Activated B cell treated with CpG ODN at 0.5 μM for 24 hours (primary cell): ENCODE results near the gene CKAP5. TPM values are rescaled to one million over a fixed set of nuclear protein-coding genes. Genes with fewer than 3 reads are reported as not detected.

Source experiments
- ATAC-seq: fragments of 200-7000 bp; cut with Tn5 transposase; one replicate; pipeline ENCODE4 v1.10.0; 2021; ENCODE audit warnings: low read depth, mild to moderate bottlenecking, moderate library complexity
- CTCF ChIA-PET: fragments of 350-600 bp; sonication (Branson Sonifier 250); formaldehyde crosslinking; loops from one replicate; lab custom pipeline; 2021; ENCODE audit warnings: antibody characterized with exemption; lab: Charles Lee
- POLR2A ChIA-PET: fragments of 350-600 bp; sonication (Branson Sonifier 250); formaldehyde crosslinking; loops from one replicate; lab custom pipeline; 2021; ENCODE audit warnings: antibody characterized with exemption; lab: Charles Lee
- DNase-seq: peaks from one replicate; pipeline ENCODE4 v3.0.0; 2022
- H3K27ac Mint-ChIP-seq: one replicate; pipeline ENCODE4 v1.8.0; 2020; ENCODE audit warnings: mixed read lengths
- H3K27me3 Mint-ChIP-seq: one replicate; pipeline ENCODE4 v1.8.0; 2021; ENCODE audit warnings: mixed read lengths
- H3K36me3 Mint-ChIP-seq: one replicate; pipeline ENCODE4 v1.8.0; 2021; ENCODE audit warnings: low read depth, mixed read lengths
- H3K4me1 Mint-ChIP-seq: one replicate; pipeline ENCODE4 v1.8.0; 2021; ENCODE audit warnings: mixed read lengths
- H3K4me3 Mint-ChIP-seq: one replicate; pipeline ENCODE4 v1.8.0; 2020; ENCODE audit warnings: mild to moderate bottlenecking, mixed read lengths
- H3K9me3 Mint-ChIP-seq: one replicate; pipeline ENCODE4 v1.8.0; 2020; ENCODE audit warnings: mixed read lengths
- intact Hi-C: fragments of 100-400 bp; cut with micrococcal nuclease; formaldehyde crosslinking; loops from one replicate; pipeline ENCODE4 v1.15.1; 2024
- total RNA-seq: library from RNA; stranded (reverse); gene quantifications from 2 replicates; pipeline ENCODE4 v1.2.3, GENCODE V29; 2022
- TF ChIP-seq, protein P1 (sequence below): fragments of 200-600 bp; IDR thresholded peaks from one replicate; pipeline ENCODE4 v1.8.0; 2022; ENCODE audit warnings: antibody characterized with exemption, mild to moderate bottlenecking

Gene CKAP5
- total RNA-seq, 1 donor from 2014 or later, result 50.4 TPM

DNA sequence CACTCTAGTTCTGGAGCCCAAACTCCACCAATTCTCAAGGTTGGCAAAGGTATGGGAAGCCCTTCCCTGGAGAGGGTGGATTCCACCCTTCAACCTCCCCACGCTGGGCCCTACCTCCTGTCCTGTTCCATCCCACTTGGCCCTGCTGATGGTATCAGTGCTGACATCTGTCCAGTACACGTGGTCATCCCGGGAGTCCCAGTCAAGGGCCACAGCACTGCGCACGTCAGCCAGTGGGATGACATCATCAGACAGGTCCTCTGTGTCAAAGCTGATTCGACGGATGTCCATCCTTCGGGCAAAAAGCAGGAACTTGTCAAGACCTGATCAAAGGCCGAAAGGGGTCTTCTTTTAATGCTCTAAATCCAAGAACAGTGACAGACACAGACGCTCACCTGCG, 40.1 kb upstream of the CKAP5 start:
- no peak overlapping the region for H3K4me3 Mint-ChIP-seq
- peaks cover 5% of the 10 kb centered on the region for H3K4me1 Mint-ChIP-seq
- TF ChIP-seq, protein P1, sequence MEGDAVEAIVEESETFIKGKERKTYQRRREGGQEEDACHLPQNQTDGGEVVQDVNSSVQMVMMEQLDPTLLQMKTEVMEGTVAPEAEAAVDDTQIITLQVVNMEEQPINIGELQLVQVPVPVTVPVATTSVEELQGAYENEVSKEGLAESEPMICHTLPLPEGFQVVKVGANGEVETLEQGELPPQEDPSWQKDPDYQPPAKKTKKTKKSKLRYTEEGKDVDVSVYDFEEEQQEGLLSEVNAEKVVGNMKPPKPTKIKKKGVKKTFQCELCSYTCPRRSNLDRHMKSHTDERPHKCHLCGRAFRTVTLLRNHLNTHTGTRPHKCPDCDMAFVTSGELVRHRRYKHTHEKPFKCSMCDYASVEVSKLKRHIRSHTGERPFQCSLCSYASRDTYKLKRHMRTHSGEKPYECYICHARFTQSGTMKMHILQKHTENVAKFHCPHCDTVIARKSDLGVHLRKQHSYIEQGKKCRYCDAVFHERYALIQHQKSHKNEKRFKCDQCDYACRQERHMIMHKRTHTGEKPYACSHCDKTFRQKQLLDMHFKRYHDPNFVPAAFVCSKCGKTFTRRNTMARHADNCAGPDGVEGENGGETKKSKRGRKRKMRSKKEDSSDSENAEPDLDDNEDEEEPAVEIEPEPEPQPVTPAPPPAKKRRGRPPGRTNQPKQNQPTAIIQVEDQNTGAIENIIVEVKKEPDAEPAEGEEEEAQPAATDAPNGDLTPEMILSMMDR, result no peak
- no peak for DNase-seq
- H3K27ac Mint-ChIP-seq, result no peak overlapping the region
- intact Hi-C loops, result no loop called here
- peaks cover 9% of the 10 kb centered on the region for H3K27me3 Mint-ChIP-seq
- CTCF ChIA-PET, result interaction anchor here (2.9 to 3.3 kb wide), 2 partner anchors 267 kb away, joined by 9 to 21 read pairs; no protein-coding TSS in a partner anchor
- no peak for ATAC-seq
- H3K36me3 Mint-ChIP-seq, result no peaks in the 10 kb centered on the region
- POLR2A ChIA-PET, result no interaction called here
- H3K9me3 Mint-ChIP-seq, result no peaks in the 10 kb centered on the region

DNA sequence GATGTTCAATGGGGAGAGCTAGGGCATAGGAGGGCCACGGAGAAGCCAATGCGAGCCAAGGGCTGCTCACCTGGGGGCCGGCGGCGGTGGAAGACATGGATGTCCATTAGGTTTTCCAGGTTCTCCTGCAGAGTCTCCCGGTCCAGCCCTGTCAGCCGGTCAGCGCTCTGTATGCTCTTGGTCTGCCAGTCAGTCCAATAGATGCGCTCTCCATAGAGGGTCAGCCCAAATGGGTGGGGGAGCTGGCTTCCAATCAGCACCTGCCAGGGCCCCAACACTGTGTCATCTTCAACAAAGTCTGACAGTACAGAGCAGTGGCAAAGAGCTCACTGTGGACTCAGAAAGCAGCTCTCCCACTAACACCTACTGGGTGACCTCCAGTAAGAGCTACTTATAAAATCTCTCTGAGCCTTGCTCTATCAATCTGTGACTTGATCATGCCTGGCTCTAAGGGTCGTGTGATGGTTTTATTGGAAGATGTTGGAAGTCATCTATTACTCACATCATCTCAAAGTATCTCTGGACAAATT, 33.0 kb upstream of the CKAP5 start:
- POLR2A ChIA-PET, result no interaction called here
- no peaks in the 10 kb centered on the region for H3K4me1 Mint-ChIP-seq
- CTCF ChIA-PET, result no interaction called here
- ATAC-seq (no peak), DNase-seq (no peak)
- peaks cover 4% of the 10 kb centered on the region for H3K27me3 Mint-ChIP-seq
- H3K27ac Mint-ChIP-seq, result no peak overlapping the region
- no peaks in the 10 kb centered on the region for H3K9me3 Mint-ChIP-seq
- no peak overlapping the region for H3K4me3 Mint-ChIP-seq
- no peaks in the 10 kb centered on the region for H3K36me3 Mint-ChIP-seq
- TF ChIP-seq, protein P1, result no peak
- intact Hi-C loops, result no loop called here

DNA sequence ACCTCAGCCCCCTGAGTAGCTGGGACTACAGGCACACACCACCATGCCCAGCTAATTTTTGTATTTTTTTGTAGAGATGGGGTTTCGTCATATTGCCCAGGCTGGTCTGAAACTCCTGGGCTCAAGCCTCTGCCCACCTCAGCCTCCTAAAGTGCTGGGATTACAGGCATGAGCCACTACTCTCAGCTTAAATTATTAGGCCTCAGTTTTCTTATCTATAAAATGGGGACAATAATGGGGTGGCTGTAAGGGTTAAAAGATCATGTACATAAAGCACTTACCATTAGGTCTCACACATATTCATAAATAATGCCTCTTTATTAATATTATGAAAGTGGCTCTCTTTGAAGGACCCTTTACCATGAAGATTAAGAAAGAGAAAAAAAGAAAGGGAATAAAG, 31.5 kb upstream of the CKAP5 start:
- TF ChIP-seq, protein P1, result no peak
- no peak for DNase-seq
- no peak overlapping the region for H3K4me3 Mint-ChIP-seq
- peaks cover 4% of the 10 kb centered on the region for H3K27me3 Mint-ChIP-seq
- H3K4me1 Mint-ChIP-seq, result no peaks in the 10 kb centered on the region
- ChIA-PET POLR2A (no interaction called here), CTCF (no interaction called here)
- ATAC-seq, result no peak
- no peak overlapping the region for H3K27ac Mint-ChIP-seq
- no peaks in the 10 kb centered on the region for H3K9me3 Mint-ChIP-seq
- H3K36me3 Mint-ChIP-seq, result no peaks in the 10 kb centered on the region
- intact Hi-C loops, result no loop called here

DNA sequence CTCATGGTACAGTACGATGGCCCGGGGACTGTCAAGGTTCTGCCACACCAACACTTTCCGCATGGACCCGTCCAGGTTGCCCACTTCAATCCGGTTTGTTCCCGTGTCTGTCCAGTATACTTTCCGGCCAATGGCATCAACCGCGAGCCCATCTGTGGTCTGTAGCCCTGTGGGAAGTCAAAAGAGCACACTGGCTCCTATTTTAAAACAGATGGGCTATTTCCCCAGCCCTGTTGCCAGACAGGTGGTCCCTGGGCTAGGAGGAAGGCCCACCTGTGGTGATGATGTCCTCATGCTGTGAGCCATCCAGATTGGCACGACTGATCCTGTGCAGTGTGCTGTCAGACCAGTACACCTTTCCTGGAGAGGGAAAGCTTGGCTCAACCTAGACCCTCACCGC, 30.4 kb upstream of the CKAP5 start:
- Mint-ChIP-seq H3K4me3 (no peak overlapping the region), H3K27ac (no peak overlapping the region), H3K36me3 (no peaks in the 10 kb centered on the region), H3K4me1 (no peaks in the 10 kb centered on the region), H3K9me3 (no peaks in the 10 kb centered on the region), H3K27me3 (peaks cover 4% of the 10 kb centered on the region)
- DNase-seq (no peak), ATAC-seq (no peak)
- intact Hi-C loops, result no loop called here
- ChIA-PET CTCF (no interaction called here), POLR2A (no interaction called here)
- TF ChIP-seq, protein P1, result no peak

DNA sequence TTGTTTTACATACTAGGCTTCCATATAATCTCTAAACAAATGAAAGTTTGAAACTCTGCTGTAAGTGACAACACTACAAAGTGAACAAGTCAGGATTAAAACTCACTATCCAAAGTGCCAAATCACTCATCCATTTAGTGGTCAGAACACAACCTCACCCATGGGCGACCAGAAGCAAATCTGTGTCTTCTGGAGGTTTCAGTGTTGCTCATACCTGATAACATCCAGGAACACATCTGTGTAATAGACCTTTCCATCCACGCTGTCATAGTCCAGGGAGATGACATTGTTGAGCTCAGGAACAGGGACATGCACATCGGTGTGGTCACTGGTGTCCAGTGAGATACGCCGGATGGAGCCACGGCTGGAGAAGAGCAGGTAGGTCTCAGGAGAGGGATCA, 28.5 kb upstream of the CKAP5 start:
- Mint-ChIP-seq H3K4me1 (no peaks in the 10 kb centered on the region), H3K27me3 (peaks cover 4% of the 10 kb centered on the region), H3K9me3 (no peaks in the 10 kb centered on the region), H3K36me3 (no peaks in the 10 kb centered on the region), H3K27ac (no peak overlapping the region), H3K4me3 (no peak overlapping the region)
- TF ChIP-seq, protein P1, result no peak
- intact Hi-C loops, result no loop called here
- POLR2A ChIA-PET, result no interaction called here
- ATAC-seq (no peak), DNase-seq (no peak)
- CTCF ChIA-PET, result no interaction called here
